Endodermal cell (in vitro differentiated cells): ENCODE results near the gene MT4. TPM values are rescaled to one million over a fixed set of nuclear protein-coding genes. Genes with fewer than 3 reads are reported as not detected.
A peak's percentile ranks its signal among the peaks of the same experiment; 100 is the strongest.

ENCODE experiments used
- DNase-seq: peaks from one replicate; pipeline ENCODE4 v3.0.0-alpha.2; 2017
- H3K27ac ChIP-seq: 2 replicates; pipeline ENCODE4 v1.5.1; 2013; ENCODE audit warnings: mild to moderate bottlenecking, low read depth, low read length, moderate library complexity
- H3K27me3 ChIP-seq: 2 replicates; pipeline ENCODE4 v1.6.1; 2013; ENCODE audit warnings: mild to moderate bottlenecking, low read length, moderate library complexity; ENCODE audit not compliant: insufficient read depth, control insufficient read depth, poor library complexity, severe bottlenecking
- H3K36me3 ChIP-seq: 2 replicates; pipeline ENCODE4 v1.7.0; 2013; ENCODE audit warnings: mild to moderate bottlenecking, low read length, moderate library complexity; ENCODE audit not compliant: control insufficient read depth, insufficient read depth
- H3K4me1 ChIP-seq: one replicate; pipeline ENCODE4 v1.7.0; 2013; ENCODE audit warnings: low read length; ENCODE audit not compliant: control insufficient read depth, insufficient read depth
- H3K4me3 ChIP-seq: 2 replicates; pipeline ENCODE4 v1.5.1; 2013; ENCODE audit warnings: mild to moderate bottlenecking, low read length, moderate library complexity
- H3K9ac ChIP-seq: 2 replicates; pipeline ENCODE4 v1.6.1; 2013; ENCODE audit warnings: mild to moderate bottlenecking, low read length, moderate library complexity; ENCODE audit not compliant: poor library complexity, severe bottlenecking; ENCODE audit errors: extremely low read depth
- H3K9me3 ChIP-seq: 2 replicates; pipeline ENCODE4 v1.6.1; 2013; ENCODE audit warnings: mild to moderate bottlenecking, low read length, moderate library complexity; ENCODE audit not compliant: control insufficient read depth
- H3K27ac Mint-ChIP-seq: 2 replicates; pipeline ENCODE4 v1.8.0; 2020; ENCODE audit warnings: mixed read lengths
- H3K27me3 Mint-ChIP-seq: 2 replicates; pipeline ENCODE4 v1.8.0; 2021; ENCODE audit warnings: mild to moderate bottlenecking, mixed read lengths; ENCODE audit not compliant: insufficient read depth
- H3K36me3 Mint-ChIP-seq: 2 replicates; pipeline ENCODE4 v1.8.0; 2020; ENCODE audit warnings: low read depth, mixed read lengths
- H3K4me1 Mint-ChIP-seq: 2 replicates; pipeline ENCODE4 v1.8.0; 2020; ENCODE audit warnings: mixed read lengths
- H3K4me3 Mint-ChIP-seq: 2 replicates; pipeline ENCODE4 v1.8.0; 2020; ENCODE audit warnings: mild to moderate bottlenecking, moderate library complexity, mixed read lengths
- H3K9me3 Mint-ChIP-seq: 2 replicates; pipeline ENCODE4 v1.8.0; 2020; ENCODE audit warnings: mild to moderate bottlenecking, mixed read lengths
- WGBS, 2 experiments: methylation state at CpG; one replicate each; pipeline versions ENCODE4 v1.1.5 to v1.1.7; 2013; ENCODE audit warnings: missing lambda C conversion rate in 2 of 2, mixed read lengths in 1 of 2; ENCODE audit not compliant: insufficient coverage in 1 of 2, insufficient read length in 1 of 2; 5-methylcytosine and 5-hydroxymethylcytosine counted together
- total RNA-seq, 2 donors: library from RNA; stranded (reverse); fragmentation: NEBNext Ultra II Directional in 1 of 2; extraction: Animal tissue kit (Norgen Biotek cat#: 25700) in 1 of 2; gene quantifications; 2 replicates in 1 of 2; 3 replicates in 1 of 2; pipeline ENCODE4 v1.2.1, GENCODE V29; 2021
- TF ChIP-seq, protein P1 (sequence below): fragments of 200-600 bp; sonication (generic); conservative IDR thresholded peaks from 2 replicates; pipeline ENCODE4 v1.5.0; 2021; ENCODE audit warnings: antibody characterized with exemption, mild to moderate bottlenecking

The MT4 gene
- total RNA-seq, 2 donors from 2014 or later = not detected

DNA sequence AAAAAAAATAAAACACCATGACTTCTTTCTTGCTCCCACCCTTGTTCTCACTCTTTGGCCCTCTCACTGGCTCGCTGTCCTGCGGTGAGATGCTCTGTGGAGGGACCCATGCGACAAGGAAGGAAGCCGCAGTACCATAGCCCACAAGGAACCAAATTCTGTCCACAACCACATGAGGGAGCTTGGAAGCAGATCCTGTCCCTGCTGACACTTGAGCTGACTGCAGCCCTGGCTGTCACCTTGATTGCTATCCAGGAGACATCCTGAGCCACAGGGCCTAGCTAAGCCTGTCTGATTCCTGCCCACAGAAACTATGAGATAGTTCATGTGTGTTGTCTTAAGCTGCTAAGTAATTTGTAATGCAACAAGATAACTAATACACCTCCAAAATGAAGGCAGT is 38.7 kb downstream of the MT4 start:
- TF ChIP-seq, protein P1, sequence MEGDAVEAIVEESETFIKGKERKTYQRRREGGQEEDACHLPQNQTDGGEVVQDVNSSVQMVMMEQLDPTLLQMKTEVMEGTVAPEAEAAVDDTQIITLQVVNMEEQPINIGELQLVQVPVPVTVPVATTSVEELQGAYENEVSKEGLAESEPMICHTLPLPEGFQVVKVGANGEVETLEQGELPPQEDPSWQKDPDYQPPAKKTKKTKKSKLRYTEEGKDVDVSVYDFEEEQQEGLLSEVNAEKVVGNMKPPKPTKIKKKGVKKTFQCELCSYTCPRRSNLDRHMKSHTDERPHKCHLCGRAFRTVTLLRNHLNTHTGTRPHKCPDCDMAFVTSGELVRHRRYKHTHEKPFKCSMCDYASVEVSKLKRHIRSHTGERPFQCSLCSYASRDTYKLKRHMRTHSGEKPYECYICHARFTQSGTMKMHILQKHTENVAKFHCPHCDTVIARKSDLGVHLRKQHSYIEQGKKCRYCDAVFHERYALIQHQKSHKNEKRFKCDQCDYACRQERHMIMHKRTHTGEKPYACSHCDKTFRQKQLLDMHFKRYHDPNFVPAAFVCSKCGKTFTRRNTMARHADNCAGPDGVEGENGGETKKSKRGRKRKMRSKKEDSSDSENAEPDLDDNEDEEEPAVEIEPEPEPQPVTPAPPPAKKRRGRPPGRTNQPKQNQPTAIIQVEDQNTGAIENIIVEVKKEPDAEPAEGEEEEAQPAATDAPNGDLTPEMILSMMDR = peak; percentile 76
- H3K27me3 Mint-ChIP-seq = peaks cover 44% of the 10 kb centered on the region
- H3K27ac ChIP-seq = no peak overlapping the region
- peaks cover 20% of the 10 kb centered on the region for H3K27me3 ChIP-seq
- no peak overlapping the region for H3K4me3 ChIP-seq
- H3K9me3 ChIP-seq = no peaks in the 10 kb centered on the region
- peak; percentile 87 for DNase-seq
- H3K4me1 Mint-ChIP-seq = peaks cover 7% of the 10 kb centered on the region
- H3K9me3 Mint-ChIP-seq = no peaks in the 10 kb centered on the region
- no peak overlapping the region for H3K4me3 Mint-ChIP-seq
- 34 to 64% methylated on average over 3 to 4 of the region's 4 CpGs for WGBS, 2 experiments
- H3K36me3 Mint-ChIP-seq = no peaks in the 10 kb centered on the region
- H3K27ac Mint-ChIP-seq = no peak overlapping the region
- H3K9ac ChIP-seq = no peak overlapping the region
- no peaks in the 10 kb centered on the region for H3K4me1 ChIP-seq
- H3K36me3 ChIP-seq = no peaks in the 10 kb centered on the region

DNA sequence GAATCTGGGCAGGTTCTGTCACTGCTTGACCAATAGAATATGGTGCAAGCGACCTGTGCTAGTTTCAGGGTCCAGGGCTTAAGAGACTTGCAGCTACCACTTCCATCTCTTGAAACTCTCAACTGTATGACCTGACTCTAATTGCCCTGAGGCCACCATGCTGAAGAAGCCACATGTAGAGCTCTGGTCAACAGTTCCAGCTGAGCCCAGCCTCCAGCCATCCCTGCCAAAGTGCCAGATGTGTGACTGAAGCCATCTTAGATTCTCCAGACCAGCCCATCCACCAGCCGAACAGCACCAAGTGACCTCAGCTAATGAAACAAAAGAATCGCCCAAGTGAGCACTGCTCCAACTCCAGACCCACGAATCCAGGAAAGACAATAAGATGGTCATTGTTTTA is 40.1 kb downstream of the MT4 start:
- no peak overlapping the region for H3K27ac ChIP-seq
- TF ChIP-seq, protein P1 = no peak
- Mint-ChIP-seq H3K4me1 (peaks cover 18% of the 10 kb centered on the region), H3K27ac (no peak overlapping the region), H3K27me3 (peaks cover 57% of the 10 kb centered on the region), H3K4me3 (no peak overlapping the region), H3K9me3 (no peaks in the 10 kb centered on the region), H3K36me3 (no peaks in the 10 kb centered on the region)
- DNase-seq = no peak
- H3K9ac ChIP-seq = no peak overlapping the region
- peaks cover 34% of the 10 kb centered on the region for H3K27me3 ChIP-seq
- no peaks in the 10 kb centered on the region for H3K4me1 ChIP-seq
- no peak overlapping the region for H3K4me3 ChIP-seq
- 91 to 93% methylated on average over 3 to 4 of the region's 4 CpGs for WGBS, 2 experiments
- H3K36me3 ChIP-seq = no peaks in the 10 kb centered on the region
- no peaks in the 10 kb centered on the region for H3K9me3 ChIP-seq

DNA sequence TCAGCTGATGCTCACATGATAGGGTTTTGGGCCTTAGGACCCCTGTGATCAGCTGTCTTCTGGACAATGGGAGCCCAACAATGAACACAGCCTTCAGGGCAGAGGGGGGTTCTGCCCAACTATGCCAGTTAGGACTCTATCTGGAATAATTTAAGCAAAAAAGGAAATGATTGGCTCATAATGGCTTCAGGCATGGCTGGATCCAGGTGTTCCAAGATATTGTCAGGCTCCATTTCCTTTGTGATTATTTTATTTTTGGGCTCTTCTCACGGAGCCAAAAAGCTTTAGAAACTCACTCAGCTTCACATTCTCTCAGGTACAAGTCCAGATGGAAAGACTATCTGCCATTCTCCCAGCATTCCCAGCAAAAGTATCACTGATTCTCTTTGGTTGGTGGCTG is 40.6 kb downstream of the MT4 start:
- no peaks in the 10 kb centered on the region for H3K9me3 ChIP-seq
- H3K4me3 ChIP-seq = no peak overlapping the region
- H3K4me1 Mint-ChIP-seq = peaks cover 18% of the 10 kb centered on the region
- no peaks in the 10 kb centered on the region for H3K4me1 ChIP-seq
- H3K27ac Mint-ChIP-seq = no peak overlapping the region
- peaks cover 39% of the 10 kb centered on the region for H3K27me3 ChIP-seq
- H3K9me3 Mint-ChIP-seq = no peaks in the 10 kb centered on the region
- no peaks in the 10 kb centered on the region for H3K36me3 Mint-ChIP-seq
- TF ChIP-seq, protein P1 = no peak
- no peak overlapping the region for H3K9ac ChIP-seq
- no peaks in the 10 kb centered on the region for H3K36me3 ChIP-seq
- H3K27me3 Mint-ChIP-seq = peaks cover 62% of the 10 kb centered on the region
- WGBS, 2 experiments = 71 to 88% methylated on average over 1 of the region's 1 CpG
- DNase-seq = no peak
- no peak overlapping the region for H3K4me3 Mint-ChIP-seq
- no peak overlapping the region for H3K27ac ChIP-seq
